ENCODE data around the gene HLA-G. TPM values are rescaled to one million over a fixed set of nuclear protein-coding genes. Genes with fewer than 3 reads are reported as not detected.

HLA-G gene
- total RNA-seq, 4 donors from 2014 or later: not detected

DNA sequence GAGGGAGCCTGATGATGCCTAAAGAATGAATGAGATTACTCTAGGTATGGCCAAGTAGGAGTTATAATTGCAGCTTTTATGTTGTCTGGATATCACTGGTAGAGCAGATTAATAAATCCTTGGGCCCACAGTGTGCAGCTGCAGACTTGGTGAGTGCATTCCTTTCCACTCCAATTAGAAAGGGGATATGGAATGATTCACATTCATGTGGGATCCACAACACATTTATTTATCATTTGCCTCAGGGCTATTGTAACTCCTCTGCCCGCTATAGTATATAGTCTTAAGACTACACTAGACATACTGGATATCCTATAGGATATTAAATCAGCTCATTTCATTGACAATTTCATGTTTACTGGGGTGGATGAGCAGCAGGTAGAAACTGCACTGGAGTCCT is 11.6 kb upstream of the HLA-G start:
- no peaks in the 10 kb centered on the region for H3K4me1 ChIP-seq
- H3K9me3 ChIP-seq: no peaks in the 10 kb centered on the region
- intact Hi-C loops (cut with DNase I): no loop called here
- WGBS: 33% methylated on average over 1 of the region's 1 CpG
- no peak overlapping the region for H3K4me3 ChIP-seq
- no peak for DNase-seq (ENCODE audit: extremely low spot score)
- peaks cover 0 to 6% (median 0%) of the 10 kb centered on the region in 4 donors for H3K27me3 ChIP-seq
- TF ChIP-seq POLR2AphosphoS5 (IDR thresholded peaks at IDR 0.05) (no peak), EP300 (IDR thresholded peaks at IDR 0.05) (no peak), POLR2A (IDR thresholded peaks at IDR 0.05; ENCODE audit: low read depth) (no peak)
- TF ChIP-seq, protein P1, sequence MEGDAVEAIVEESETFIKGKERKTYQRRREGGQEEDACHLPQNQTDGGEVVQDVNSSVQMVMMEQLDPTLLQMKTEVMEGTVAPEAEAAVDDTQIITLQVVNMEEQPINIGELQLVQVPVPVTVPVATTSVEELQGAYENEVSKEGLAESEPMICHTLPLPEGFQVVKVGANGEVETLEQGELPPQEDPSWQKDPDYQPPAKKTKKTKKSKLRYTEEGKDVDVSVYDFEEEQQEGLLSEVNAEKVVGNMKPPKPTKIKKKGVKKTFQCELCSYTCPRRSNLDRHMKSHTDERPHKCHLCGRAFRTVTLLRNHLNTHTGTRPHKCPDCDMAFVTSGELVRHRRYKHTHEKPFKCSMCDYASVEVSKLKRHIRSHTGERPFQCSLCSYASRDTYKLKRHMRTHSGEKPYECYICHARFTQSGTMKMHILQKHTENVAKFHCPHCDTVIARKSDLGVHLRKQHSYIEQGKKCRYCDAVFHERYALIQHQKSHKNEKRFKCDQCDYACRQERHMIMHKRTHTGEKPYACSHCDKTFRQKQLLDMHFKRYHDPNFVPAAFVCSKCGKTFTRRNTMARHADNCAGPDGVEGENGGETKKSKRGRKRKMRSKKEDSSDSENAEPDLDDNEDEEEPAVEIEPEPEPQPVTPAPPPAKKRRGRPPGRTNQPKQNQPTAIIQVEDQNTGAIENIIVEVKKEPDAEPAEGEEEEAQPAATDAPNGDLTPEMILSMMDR (IDR thresholded peaks at IDR 0.05): no peak
- no peaks in the 10 kb centered on the region for H3K36me3 ChIP-seq
- no peak overlapping the region for H3K27ac ChIP-seq (replicated peaks in 1 of 4)

DNA sequence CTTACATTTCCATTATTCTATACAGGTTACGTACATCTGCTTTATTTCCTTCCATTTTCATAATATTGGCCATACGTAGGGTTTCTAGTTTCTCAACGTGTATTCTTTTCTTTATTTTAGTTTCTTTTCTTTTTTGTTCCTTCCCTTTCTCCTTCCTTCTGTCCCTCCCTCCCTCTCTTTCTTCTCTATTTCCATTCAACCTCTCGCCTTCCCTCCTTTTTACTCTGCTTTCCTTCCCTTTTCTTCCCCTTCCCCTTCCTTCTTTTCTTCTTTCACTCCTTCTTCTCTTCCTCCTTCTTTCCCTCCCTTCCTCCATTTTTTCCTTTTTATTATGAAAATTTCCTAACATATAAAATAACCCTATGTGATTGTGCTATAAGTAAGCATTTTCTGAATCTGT is 8.7 kb upstream of the HLA-G start:
- Histone ChIP-seq H3K27me3 (peaks cover 0 to 6% (median 0%) of the 10 kb centered on the region in 4 donors), H3K36me3 (no peaks in the 10 kb centered on the region), H3K9me3 (no peaks in the 10 kb centered on the region), H3K27ac (replicated peaks in 1 of 4) (no peak overlapping the region), H3K4me1 (no peaks in the 10 kb centered on the region), H3K4me3 (no peak overlapping the region)
- WGBS: 88% methylated on average over 4 of the region's 4 CpGs
- intact Hi-C loops (cut with DNase I): no loop called here
- TF ChIP-seq POLR2AphosphoS5 (IDR thresholded peaks at IDR 0.05) (no peak), POLR2A (IDR thresholded peaks at IDR 0.05; ENCODE audit: low read depth) (no peak)
- DNase-seq (ENCODE audit: extremely low spot score): no peak

DNA sequence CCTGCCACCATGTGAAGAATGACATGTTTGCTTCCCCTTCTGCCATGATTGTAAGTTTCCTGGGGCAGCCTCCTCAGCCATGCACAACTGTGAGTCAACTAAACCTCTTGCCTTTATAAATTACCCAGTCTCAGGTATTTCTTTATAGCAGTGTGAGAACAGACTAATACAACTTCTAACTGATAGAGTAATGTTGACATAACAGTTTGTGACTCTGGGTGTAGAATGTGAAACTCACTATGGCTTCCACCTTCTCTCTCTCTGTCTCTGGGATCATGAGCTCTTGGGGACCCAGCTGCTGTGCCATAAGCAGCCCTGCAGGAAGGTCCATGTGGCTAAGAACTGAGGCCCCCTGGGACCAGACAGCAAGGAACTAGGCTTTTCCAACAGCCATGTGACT is 3.5 kb upstream of the HLA-G start:
- Histone ChIP-seq H3K27ac (replicated peaks in 1 of 4) (no peak overlapping the region), H3K36me3 (no peaks in the 10 kb centered on the region), H3K4me3 (no peak overlapping the region), H3K27me3 (peaks cover 0 to 26% (median 16%) of the 10 kb centered on the region in 4 donors), H3K9me3 (no peaks in the 10 kb centered on the region), H3K4me1 (peaks cover 10 to 14% (median 12%) of the 10 kb centered on the region in 4 donors)
- TF ChIP-seq POLR2AphosphoS5 (IDR thresholded peaks at IDR 0.05) (no peak), POLR2A (IDR thresholded peaks at IDR 0.05; ENCODE audit: low read depth) (no peak), EP300 (IDR thresholded peaks at IDR 0.05) (no peak)
- TF ChIP-seq, protein P1 (IDR thresholded peaks at IDR 0.05): no peak
- intact Hi-C loops (cut with DNase I): no loop called here
- DNase-seq (ENCODE audit: extremely low spot score): no peak

DNA sequence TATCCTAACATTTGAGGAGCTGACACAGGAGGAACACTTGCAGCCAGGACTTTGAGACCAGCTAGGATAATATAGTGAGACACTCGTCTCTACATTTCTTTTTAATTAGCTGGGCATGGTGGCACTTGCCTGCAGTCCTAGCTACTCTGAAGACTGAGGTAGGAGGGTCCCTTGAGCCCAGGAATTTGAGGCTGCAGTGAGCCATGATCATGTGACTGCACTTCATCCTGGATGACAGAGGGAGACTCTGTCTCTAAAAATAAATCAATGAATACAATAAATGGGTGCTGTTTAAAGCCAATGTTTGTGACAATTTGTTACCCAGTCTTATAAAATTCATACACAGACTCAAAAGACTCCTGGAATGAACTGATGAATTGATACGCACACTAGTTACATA is 1.8 kb upstream of the HLA-G start:
- intact Hi-C loops (cut with DNase I): no loop called here
- no peak overlapping the region for H3K27ac ChIP-seq (replicated peaks in 1 of 4)
- no peak for TF ChIP-seq POLR2AphosphoS5 (IDR thresholded peaks at IDR 0.05)
- no peak for TF ChIP-seq POLR2A (IDR thresholded peaks at IDR 0.05; ENCODE audit: low read depth)
- TF ChIP-seq, protein P1 (IDR thresholded peaks at IDR 0.05): no peak
- TF ChIP-seq EP300 (IDR thresholded peaks at IDR 0.05): no peak
- peaks cover 10 to 14% (median 12%) of the 10 kb centered on the region in 4 donors for H3K4me1 ChIP-seq
- H3K4me3 ChIP-seq: no peak overlapping the region
- no peaks in the 10 kb centered on the region for H3K36me3 ChIP-seq
- 85% methylated on average over 2 of the region's 2 CpGs for WGBS
- no peaks in the 10 kb centered on the region for H3K9me3 ChIP-seq
- H3K27me3 ChIP-seq: peaks cover 0 to 35% (median 16%) of the 10 kb centered on the region in 4 donors
- no peak for DNase-seq (ENCODE audit: extremely low spot score)

DNA sequence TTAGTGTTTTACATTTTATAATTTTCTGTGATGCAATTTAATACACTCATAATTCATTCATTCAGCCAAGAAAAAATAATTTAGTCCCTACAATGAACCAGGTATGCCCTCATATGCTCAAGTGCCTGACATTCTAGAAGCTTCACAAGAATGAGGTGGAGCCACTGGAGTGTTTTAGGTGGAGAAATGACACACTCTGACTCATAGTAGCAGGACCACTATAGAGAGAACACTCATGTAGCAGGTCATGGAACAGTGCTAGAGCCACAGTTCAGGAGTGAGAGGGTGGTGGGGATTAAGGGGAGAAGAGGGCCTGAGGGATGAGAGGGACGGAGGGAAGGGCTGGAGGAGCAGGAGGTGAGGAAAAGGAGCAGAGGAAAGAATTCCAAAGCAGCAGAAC is 1.4 kb upstream of the HLA-G start:
- no peak for TF ChIP-seq EP300 (IDR thresholded peaks at IDR 0.05)
- TF ChIP-seq, protein P1 (IDR thresholded peaks at IDR 0.05): no peak
- TF ChIP-seq POLR2AphosphoS5 (IDR thresholded peaks at IDR 0.05): no peak
- no peak for TF ChIP-seq POLR2A (IDR thresholded peaks at IDR 0.05; ENCODE audit: low read depth)
- DNase-seq (ENCODE audit: extremely low spot score): no peak
- no peak overlapping the region for H3K4me3 ChIP-seq
- peaks cover 0 to 39% (median 16%) of the 10 kb centered on the region in 4 donors for H3K27me3 ChIP-seq
- 81% methylated on average over 1 of the region's 1 CpG for WGBS
- H3K4me1 ChIP-seq: peaks cover 10 to 14% (median 12%) of the 10 kb centered on the region in 4 donors
- no peak overlapping the region for H3K27ac ChIP-seq (replicated peaks in 1 of 4)
- H3K36me3 ChIP-seq: no peaks in the 10 kb centered on the region
- intact Hi-C loops (cut with DNase I): no loop called here
- H3K9me3 ChIP-seq: no peaks in the 10 kb centered on the region
